Lower lobe of right lung (tissue), 2 donors: Measurements from ENCODE around the gene GLIS1. TPM values are rescaled to one million over a fixed set of nuclear protein-coding genes. Genes with fewer than 3 reads are reported as not detected.
A peak's percentile ranks its signal among the peaks of the same experiment; 100 is the strongest.

Source experiments
- ATAC-seq, 2 donors: fragments of 200-7000 bp; cut with Tn5 transposase; one replicate each; pipeline ENCODE4 v1.9.1; 2020 to 2022; ENCODE audit warnings: mild to moderate bottlenecking in 2 of 2, moderate library complexity in 2 of 2
- DNase-seq: peaks from one replicate; pipeline ENCODE4 v3.0.0-alpha.2; 2020
- H3K27ac ChIP-seq: fragments of 200-600 bp; one replicate; pipeline ENCODE4 v1.8.0; 2022
- H3K27me3 ChIP-seq: fragments of 200-600 bp; one replicate; pipeline ENCODE4 v1.8.0; 2022; ENCODE audit warnings: low read depth
- H3K36me3 ChIP-seq: fragments of 200-600 bp; one replicate; pipeline ENCODE4 v1.8.0; 2022; ENCODE audit warnings: mild to moderate bottlenecking
- H3K4me1 ChIP-seq: fragments of 200-600 bp; one replicate; pipeline ENCODE4 v1.8.0; 2022
- H3K4me3 ChIP-seq: fragments of 200-600 bp; one replicate; pipeline ENCODE4 v1.8.0; 2022; ENCODE audit warnings: mild to moderate bottlenecking
- H3K9me3 ChIP-seq: fragments of 200-600 bp; one replicate; pipeline ENCODE4 v1.8.0; 2022
- intact Hi-C: fragments of 100-400 bp; cut with DNase I; formaldehyde crosslinking; loops from one replicate; pipeline ENCODE4 v1.11.0; 2022
- total RNA-seq: library from RNA; stranded (reverse); fragmentation: NEBNext Ultra II Directional; extraction: Animal tissue kit (Norgen Biotek cat#: 25700); gene quantifications from one replicate; pipeline ENCODE4 v1.2.1, GENCODE V29; 2021
- TF ChIP-seq, protein P1 (sequence below): fragments of 200-600 bp; IDR thresholded peaks from one replicate; pipeline ENCODE4 v1.8.0; 2022; ENCODE audit warnings: antibody characterized with exemption, mild to moderate bottlenecking
- donor health status: DM: no; HTN: yes; CAD: no; lungs with severe emphysema.

Gene GLIS1
- total RNA-seq, 1 donor from 2014 or later, result not detected

- intact Hi-C loops, result no loop called here
- no peak for ATAC-seq
- no peak for DNase-seq
- no peak overlapping the region for H3K27ac ChIP-seq
- H3K9me3 ChIP-seq, result no peaks in the 10 kb centered on the region
- TF ChIP-seq, protein P1, sequence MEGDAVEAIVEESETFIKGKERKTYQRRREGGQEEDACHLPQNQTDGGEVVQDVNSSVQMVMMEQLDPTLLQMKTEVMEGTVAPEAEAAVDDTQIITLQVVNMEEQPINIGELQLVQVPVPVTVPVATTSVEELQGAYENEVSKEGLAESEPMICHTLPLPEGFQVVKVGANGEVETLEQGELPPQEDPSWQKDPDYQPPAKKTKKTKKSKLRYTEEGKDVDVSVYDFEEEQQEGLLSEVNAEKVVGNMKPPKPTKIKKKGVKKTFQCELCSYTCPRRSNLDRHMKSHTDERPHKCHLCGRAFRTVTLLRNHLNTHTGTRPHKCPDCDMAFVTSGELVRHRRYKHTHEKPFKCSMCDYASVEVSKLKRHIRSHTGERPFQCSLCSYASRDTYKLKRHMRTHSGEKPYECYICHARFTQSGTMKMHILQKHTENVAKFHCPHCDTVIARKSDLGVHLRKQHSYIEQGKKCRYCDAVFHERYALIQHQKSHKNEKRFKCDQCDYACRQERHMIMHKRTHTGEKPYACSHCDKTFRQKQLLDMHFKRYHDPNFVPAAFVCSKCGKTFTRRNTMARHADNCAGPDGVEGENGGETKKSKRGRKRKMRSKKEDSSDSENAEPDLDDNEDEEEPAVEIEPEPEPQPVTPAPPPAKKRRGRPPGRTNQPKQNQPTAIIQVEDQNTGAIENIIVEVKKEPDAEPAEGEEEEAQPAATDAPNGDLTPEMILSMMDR, result no peak
- H3K36me3 ChIP-seq, result no peaks in the 10 kb centered on the region
- H3K4me1 ChIP-seq, result no peaks in the 10 kb centered on the region
- H3K27me3 ChIP-seq, result peaks cover 4% of the 10 kb centered on the region
- H3K4me3 ChIP-seq, result no peak overlapping the region
Observed at GRCh38 chr1:53599481-53599880, 139.5 kb downstream of the GLIS1 start.

- Histone ChIP-seq H3K4me3 (no peak overlapping the region), H3K27me3 (peaks cover 4% of the 10 kb centered on the region), H3K4me1 (no peaks in the 10 kb centered on the region), H3K27ac (no peak overlapping the region), H3K36me3 (no peaks in the 10 kb centered on the region), H3K9me3 (no peaks in the 10 kb centered on the region)
- TF ChIP-seq, protein P1, result no peak
- DNase-seq (no peak), ATAC-seq (no peak)
- intact Hi-C loops, result no loop called here
Observed at GRCh38 chr1:53598966-53599365, 140.0 kb downstream of the GLIS1 start.

DNA sequence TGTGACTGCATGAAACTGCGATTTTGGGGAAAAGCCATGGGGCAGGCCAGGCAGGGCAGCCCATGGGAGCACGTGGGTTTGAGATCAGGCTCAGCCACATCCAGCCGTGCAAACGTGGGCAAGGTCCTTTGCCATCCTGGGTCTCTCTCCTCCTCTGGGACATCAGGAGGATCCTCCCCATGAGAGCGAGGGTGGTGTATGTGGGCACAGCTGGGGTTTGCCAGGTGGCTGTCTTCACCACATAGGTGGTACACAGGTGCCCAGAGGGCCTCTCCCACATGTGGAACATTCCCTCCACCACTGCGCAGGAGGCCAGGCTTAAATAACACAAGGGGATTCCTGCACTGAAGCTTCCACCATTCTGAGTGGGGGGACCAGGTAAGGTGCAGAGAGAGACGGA, 143.1 kb downstream of the GLIS1 start:
- Histone ChIP-seq H3K27me3 (peaks cover 4% of the 10 kb centered on the region), H3K4me1 (peaks cover 15% of the 10 kb centered on the region), H3K36me3 (no peaks in the 10 kb centered on the region), H3K9me3 (no peaks in the 10 kb centered on the region), H3K4me3 (no peak overlapping the region), H3K27ac (no peak overlapping the region)
- intact Hi-C loops, result no loop called here
- TF ChIP-seq, protein P1, result no peak
- DNase-seq (no peak), ATAC-seq (no peak)

DNA sequence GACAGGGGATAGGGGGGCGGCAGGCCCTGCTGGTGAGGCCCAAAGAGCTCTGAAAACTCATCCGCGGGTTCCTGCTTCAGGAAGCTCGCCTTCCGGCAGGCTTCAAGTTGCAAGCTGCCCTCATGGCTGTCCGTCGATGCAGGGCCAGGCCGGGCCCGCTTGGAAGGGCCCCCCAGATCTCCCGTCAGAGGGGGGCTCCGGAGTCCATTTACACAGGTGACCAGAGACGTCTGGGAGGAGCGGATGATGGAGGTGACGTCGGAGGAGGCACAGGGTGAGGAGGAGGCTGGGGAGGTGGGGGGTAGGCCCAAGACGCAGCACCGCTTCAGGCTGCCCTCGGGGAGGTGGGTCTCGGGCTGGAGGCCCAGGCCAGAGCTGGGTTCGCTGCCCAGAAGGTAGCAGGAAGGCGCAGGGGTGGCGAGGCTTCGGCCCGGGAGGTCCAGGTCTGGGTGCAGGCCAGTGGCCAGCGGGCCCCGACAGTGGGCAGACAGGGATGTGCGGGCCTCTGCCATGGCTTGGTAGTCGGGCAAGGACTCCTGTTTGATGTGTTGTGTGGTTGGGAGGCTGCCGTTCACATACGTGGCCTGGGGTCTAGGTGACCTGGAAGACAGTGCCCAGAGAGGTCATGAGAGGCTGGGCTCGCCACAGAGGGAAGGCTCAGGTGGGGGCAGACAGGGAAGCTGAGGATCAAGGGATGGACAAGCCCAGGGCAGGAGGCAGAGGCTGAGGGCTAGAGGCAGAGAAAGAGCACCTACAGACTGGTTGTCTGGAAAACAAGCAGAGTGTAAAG, 144.4 kb downstream of the GLIS1 start:
- intact Hi-C loops, result no loop called here
- ATAC-seq, result no peak
- Histone ChIP-seq H3K9me3 (no peaks in the 10 kb centered on the region), H3K4me3 (no peak overlapping the region), H3K36me3 (no peaks in the 10 kb centered on the region), H3K4me1 (peaks cover 15% of the 10 kb centered on the region), H3K27me3 (peaks cover 4% of the 10 kb centered on the region), H3K27ac (no peak overlapping the region)
- DNase-seq, result no peak
- TF ChIP-seq, protein P1, result no peak

- TF ChIP-seq, protein P1, result peak; percentile 45
- Histone ChIP-seq H3K9me3 (no peaks in the 10 kb centered on the region), H3K4me1 (peaks cover 15% of the 10 kb centered on the region), H3K36me3 (no peaks in the 10 kb centered on the region), H3K27me3 (peaks cover 4% of the 10 kb centered on the region), H3K4me3 (no peak overlapping the region), H3K27ac (no peak overlapping the region)
- ATAC-seq (peak; percentile 75 to 78), DNase-seq (peak; percentile 69)
- intact Hi-C loops, result no loop called here
Observed at GRCh38 chr1:53593758-53594380, 145.1 kb downstream of the GLIS1 start.
